Stomach (tissue), 4 donors: ENCODE results near the gene NINL.

Experiments used
- POLR2A ChIP-seq, 4 donors: fragments of 450-650 bp; IDR thresholded peaks; one replicate each; pipeline ENCODE4 v1.6.1; 2016; ENCODE audit warnings: antibody characterized with exemption in 4 of 4, control low read depth in 2 of 4, mild to moderate bottlenecking in 1 of 4, moderate library complexity in 1 of 4
- TF ChIP-seq, protein P1 (sequence below), 7 experiments: fragments of 450-650 bp in 4 of 7; fragments of 200-600 bp in 3 of 7; sonication (generic) in 3 of 7; IDR thresholded peaks; one replicate each; pipeline ENCODE4 v1.5.1; 2016 to 2019; ENCODE audit warnings: antibody characterized with exemption in 7 of 7, control low read depth in 2 of 7, mild to moderate bottlenecking in 1 of 7

DNA sequence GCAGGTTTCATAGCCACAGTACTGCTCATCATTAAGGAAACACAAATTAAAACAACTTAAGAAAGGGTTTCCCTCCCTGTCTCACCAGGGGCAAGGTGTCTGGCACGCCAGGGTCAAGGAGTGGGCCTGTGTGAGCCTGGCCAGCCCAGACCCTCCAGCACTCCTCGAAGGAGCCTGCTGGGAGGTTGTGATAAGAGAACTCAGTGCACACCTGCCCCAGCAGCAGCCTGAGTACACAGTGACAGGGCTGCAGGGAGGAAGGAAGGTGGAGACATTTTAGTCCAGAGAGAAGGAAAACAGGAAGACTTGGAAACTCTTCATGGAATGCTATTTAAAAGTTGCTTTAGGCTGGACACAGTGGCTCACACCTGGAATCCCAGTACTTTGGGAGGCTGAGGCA is 14.1 kb downstream of the NINL start:
- no peak for TF ChIP-seq POLR2A (IDR thresholded peaks at IDR 0.05)
- TF ChIP-seq, protein P1, sequence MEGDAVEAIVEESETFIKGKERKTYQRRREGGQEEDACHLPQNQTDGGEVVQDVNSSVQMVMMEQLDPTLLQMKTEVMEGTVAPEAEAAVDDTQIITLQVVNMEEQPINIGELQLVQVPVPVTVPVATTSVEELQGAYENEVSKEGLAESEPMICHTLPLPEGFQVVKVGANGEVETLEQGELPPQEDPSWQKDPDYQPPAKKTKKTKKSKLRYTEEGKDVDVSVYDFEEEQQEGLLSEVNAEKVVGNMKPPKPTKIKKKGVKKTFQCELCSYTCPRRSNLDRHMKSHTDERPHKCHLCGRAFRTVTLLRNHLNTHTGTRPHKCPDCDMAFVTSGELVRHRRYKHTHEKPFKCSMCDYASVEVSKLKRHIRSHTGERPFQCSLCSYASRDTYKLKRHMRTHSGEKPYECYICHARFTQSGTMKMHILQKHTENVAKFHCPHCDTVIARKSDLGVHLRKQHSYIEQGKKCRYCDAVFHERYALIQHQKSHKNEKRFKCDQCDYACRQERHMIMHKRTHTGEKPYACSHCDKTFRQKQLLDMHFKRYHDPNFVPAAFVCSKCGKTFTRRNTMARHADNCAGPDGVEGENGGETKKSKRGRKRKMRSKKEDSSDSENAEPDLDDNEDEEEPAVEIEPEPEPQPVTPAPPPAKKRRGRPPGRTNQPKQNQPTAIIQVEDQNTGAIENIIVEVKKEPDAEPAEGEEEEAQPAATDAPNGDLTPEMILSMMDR (IDR thresholded peaks at IDR 0.05), result no peak
